ENCODE data around the gene NPM3.
A peak's percentile ranks its signal among the peaks of the same experiment; 100 is the strongest.

NPM3 gene

GRCh38 chr10:101782811-101783735 is at the start of gene NPM3:
NPM3 (minus strand) TSS chr10:101783446; CDS start chr10:101783390, 56 bp downstream.
- DNase-seq (ENCODE audit: low spot score): peak; percentile 59

- no peak for DNase-seq (ENCODE audit: low spot score)
These were observed 49.1 kb upstream of the NPM3 start for GRCh38 chr10:101832325-101832771.

GRCh38 chr10:101831169-101831811 is 48.0 kb upstream of the NPM3 start:
- DNase-seq (ENCODE audit: low spot score): no peak

- peak; percentile 56 for DNase-seq (ENCODE audit: low spot score)
These were observed 47.3 kb upstream of the NPM3 start for GRCh38 chr10:101830322-101831168.

GRCh38 chr10:101829561-101830315 is 46.5 kb upstream of the NPM3 start:
- DNase-seq (ENCODE audit: low spot score): no peak

GRCh38 chr10:101828766-101829551 is 45.7 kb upstream of the NPM3 start:
- no peak for DNase-seq (ENCODE audit: low spot score)

GRCh38 chr10:101827919-101828600 is 44.8 kb upstream of the NPM3 start:
- no peak for DNase-seq (ENCODE audit: low spot score)

GRCh38 chr10:101826852-101827434 is 43.7 kb upstream of the NPM3 start:
- no peak for DNase-seq (ENCODE audit: low spot score)

GRCh38 chr10:101824736-101825135 is 41.5 kb upstream of the NPM3 start:
- no peak for DNase-seq (ENCODE audit: low spot score)

- no peak for DNase-seq (ENCODE audit: low spot score)
These were observed 35.8 kb upstream of the NPM3 start for GRCh38 chr10:101818872-101819633.

- DNase-seq (ENCODE audit: low spot score): peak; percentile 98
These were observed 35.0 kb upstream of the NPM3 start, which contains the start of gene OGA for GRCh38 chr10:101818119-101818871. OGA (minus strand) TSS chr10:101818444; CDS start chr10:101818022, 422 bp downstream.

GRCh38 chr10:101817337-101818118 is 34.3 kb upstream of the NPM3 start:
- peak; percentile 63 for DNase-seq (ENCODE audit: low spot score)

- no peak for DNase-seq (ENCODE audit: low spot score)
These were observed 33.7 kb upstream of the NPM3 start for GRCh38 chr10:101816913-101817336.

- DNase-seq (ENCODE audit: low spot score): no peak
These were observed 33.1 kb upstream of the NPM3 start for GRCh38 chr10:101816376-101816775.

- no peak for DNase-seq (ENCODE audit: low spot score)
These were observed 31.3 kb upstream of the NPM3 start for GRCh38 chr10:101814466-101815071.

GRCh38 chr10:101812606-101813005 is 29.4 kb upstream of the NPM3 start:
- no peak for DNase-seq (ENCODE audit: low spot score)

GRCh38 chr10:101807158-101807557 is 23.9 kb upstream of the NPM3 start:
- no peak for DNase-seq (ENCODE audit: low spot score)
